HepG2 (cell line): Measurements from ENCODE around the gene PATL1.

ENCODE experiments used
- ATRX ChIP-seq: sonication (generic); formaldehyde crosslinking; IDR thresholded peaks from 2 replicates; pipeline ENCODE4 v1.4.0; 2020; ENCODE audit warnings: missing genetic modification reagents, borderline replicate concordance
- CHD2 ChIP-seq: IDR thresholded peaks from 2 replicates; pipeline ENCODE4 v1.6.1; 2011; ENCODE audit warnings: low read depth, low read length, improper control_type of control experiment
- CTCF ChIP-seq: sonication (generic); formaldehyde crosslinking; IDR thresholded peaks from 2 replicates; pipeline ENCODE4 v1.5.0; 2020; ENCODE audit warnings: mild to moderate bottlenecking, missing genetic modification reagents, moderate library complexity
- JUND ChIP-seq: sonication (generic); formaldehyde crosslinking; IDR thresholded peaks from 2 replicates; pipeline ENCODE4 v1.8.0; 2022; ENCODE audit warnings: mild to moderate bottlenecking, missing genetic modification reagents
- KDM5A ChIP-seq: fragments of 200-600 bp; sonication (generic); IDR thresholded peaks from 2 replicates; pipeline ENCODE4 v1.7.0; 2018; ENCODE audit warnings: antibody characterized with exemption, mild to moderate bottlenecking, low read length, borderline replicate concordance
- POLR2A ChIP-seq, 2 experiments: IDR thresholded peaks; 2 replicates each; pipeline ENCODE4 v1.6.1; 2011; ENCODE audit warnings: low read depth in 2 of 2, low read length in 2 of 2, mild to moderate bottlenecking in 1 of 2, moderate library complexity in 1 of 2; ENCODE audit not compliant: insufficient read depth in 1 of 2
- SP2 ChIP-seq: sonication (generic); formaldehyde crosslinking; IDR thresholded peaks from 2 replicates; pipeline ENCODE4 v1.5.1; 2020; ENCODE audit warnings: mild to moderate bottlenecking, missing genetic modification reagents
- STAT6 ChIP-seq: sonication (generic); formaldehyde crosslinking; IDR thresholded peaks from 2 replicates; pipeline ENCODE4 v1.4.0; 2020; ENCODE audit warnings: missing genetic modification reagents, mild to moderate bottlenecking, borderline replicate concordance
- U2AF2 ChIP-seq: fragments of 200-400 bp; formaldehyde crosslinking; IDR thresholded peaks from 2 replicates; pipeline ENCODE4 v1.6.1; 2017; ENCODE audit warnings: low read depth, mild to moderate bottlenecking, low read length
- UBTF ChIP-seq: sonication (generic); formaldehyde crosslinking; IDR thresholded peaks from 2 replicates; pipeline ENCODE4 v1.4.0; 2020; ENCODE audit warnings: mild to moderate bottlenecking, missing genetic modification reagents
- ZFP36L1 ChIP-seq: sonication (generic); formaldehyde crosslinking; IDR thresholded peaks from 2 replicates; pipeline ENCODE4 v1.8.0; 2022; ENCODE audit warnings: mild to moderate bottlenecking, missing genetic modification reagents, moderate library complexity
- ZNF121 ChIP-seq: sonication (generic); formaldehyde crosslinking; IDR thresholded peaks from 2 replicates; pipeline ENCODE4 v1.5.0; 2020; ENCODE audit warnings: mild to moderate bottlenecking, missing genetic modification reagents
- TF ChIP-seq, protein P1 (sequence below): sonication (generic); formaldehyde crosslinking; IDR thresholded peaks from 2 replicates; pipeline ENCODE4 v1.5.0; 2020; ENCODE audit warnings: missing genetic modification reagents

GRCh38 chr11:59689015-59689414, 20.2 kb upstream of the PATL1 start:
- no peak for TF ChIP-seq CTCF (CRISPR knock-in tag)
- TF ChIP-seq POLR2A (IDR thresholded peaks at IDR 0.05; ENCODE audit: insufficient read depth in 1 of 2, low read depth in 2 of 2, low read length in 2 of 2), result no peak
- TF ChIP-seq JUND (CRISPR knock-in tag), result no peak
- TF ChIP-seq KDM5A, result no peak
- no peak for TF ChIP-seq STAT6 (CRISPR knock-in tag)
- TF ChIP-seq U2AF2, result no peak
- no peak for TF ChIP-seq CHD2
- no peak for TF ChIP-seq UBTF (CRISPR knock-in tag)
- TF ChIP-seq ZFP36L1, result no peak
- no peak for TF ChIP-seq ATRX
- no peak for TF ChIP-seq SP2 (CRISPR knock-in tag)
- no peak for TF ChIP-seq ZNF121 (CRISPR knock-in tag)
- TF ChIP-seq, protein P1, sequence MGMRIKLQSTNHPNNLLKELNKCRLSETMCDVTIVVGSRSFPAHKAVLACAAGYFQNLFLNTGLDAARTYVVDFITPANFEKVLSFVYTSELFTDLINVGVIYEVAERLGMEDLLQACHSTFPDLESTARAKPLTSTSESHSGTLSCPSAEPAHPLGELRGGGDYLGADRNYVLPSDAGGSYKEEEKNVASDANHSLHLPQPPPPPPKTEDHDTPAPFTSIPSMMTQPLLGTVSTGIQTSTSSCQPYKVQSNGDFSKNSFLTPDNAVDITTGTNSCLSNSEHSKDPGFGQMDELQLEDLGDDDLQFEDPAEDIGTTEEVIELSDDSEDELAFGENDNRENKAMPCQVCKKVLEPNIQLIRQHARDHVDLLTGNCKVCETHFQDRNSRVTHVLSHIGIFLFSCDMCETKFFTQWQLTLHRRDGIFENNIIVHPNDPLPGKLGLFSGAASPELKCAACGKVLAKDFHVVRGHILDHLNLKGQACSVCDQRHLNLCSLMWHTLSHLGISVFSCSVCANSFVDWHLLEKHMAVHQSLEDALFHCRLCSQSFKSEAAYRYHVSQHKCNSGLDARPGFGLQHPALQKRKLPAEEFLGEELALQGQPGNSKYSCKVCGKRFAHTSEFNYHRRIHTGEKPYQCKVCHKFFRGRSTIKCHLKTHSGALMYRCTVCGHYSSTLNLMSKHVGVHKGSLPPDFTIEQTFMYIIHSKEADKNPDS (CRISPR knock-in tag), result no peak
